ENCODE measurements around the gene LAPTM4A. TPM values are rescaled to one million over a fixed set of nuclear protein-coding genes. Genes with fewer than 3 reads are reported as not detected.
"Not testable (repeated sequence)": the region's sequence is repeated elsewhere in the genome, so short reads cannot be mapped to it uniquely, and the experiment has no call there.

Gene LAPTM4A
- total RNA-seq, 1 experiment from 2014 or later, result 129 TPM

DNA sequence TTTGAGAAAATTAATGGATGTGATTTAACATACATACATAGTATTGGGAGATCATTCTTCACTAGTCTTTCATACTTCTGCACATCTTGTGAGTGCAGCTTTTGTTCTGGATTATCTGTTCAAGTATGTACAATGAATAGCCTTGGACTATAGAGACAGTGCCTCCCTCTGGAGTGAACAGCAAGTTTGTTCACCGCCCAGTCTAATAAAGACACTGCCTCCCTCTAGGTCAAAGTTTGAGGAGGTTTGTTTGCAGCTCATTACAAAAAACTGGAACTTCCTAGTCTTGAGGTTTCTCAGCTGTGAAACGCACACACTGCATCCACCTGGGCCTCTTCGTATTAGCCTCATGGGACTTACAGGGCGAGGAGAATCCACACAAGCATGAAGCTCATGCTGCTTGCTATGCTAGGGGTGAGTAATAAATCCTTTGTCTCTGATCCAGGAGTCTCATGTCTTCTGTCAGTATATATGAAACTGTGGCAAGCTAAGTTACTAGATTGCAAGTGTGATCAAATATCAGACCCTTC, 26.0 kb upstream of the LAPTM4A start:
- no peak overlapping the region for H3K4me3 Mint-ChIP-seq (ENCODE audit: low read depth, unreplicated experiment)
- no TSS peak for BruUV-seq (replicated peaks)
- no peaks in the 10 kb centered on the region for H3K36me3 Mint-ChIP-seq (ENCODE audit: insufficient read depth, unreplicated experiment)
- DNase-seq, result no peak
- no peak overlapping the region for H3K27ac Mint-ChIP-seq (ENCODE audit: unreplicated experiment)
- intact Hi-C loops (cut with micrococcal nuclease; ENCODE audit: unreplicated experiment), result no loop called here
- no peaks in the 10 kb centered on the region for H3K9me3 Mint-ChIP-seq (ENCODE audit: low read depth, unreplicated experiment)
- CTCF ChIA-PET, result interaction anchor here (1.1 kb wide), 1 partner anchor 18 kb away, joined by 3 read pairs; no protein-coding TSS in a partner anchor
- no peaks in the 10 kb centered on the region for H3K27me3 Mint-ChIP-seq (ENCODE audit: unreplicated experiment)
- peaks cover under 1% of the 10 kb centered on the region for H3K4me1 Mint-ChIP-seq (ENCODE audit: low read depth, unreplicated experiment)
- TF ChIP-seq, protein P1, sequence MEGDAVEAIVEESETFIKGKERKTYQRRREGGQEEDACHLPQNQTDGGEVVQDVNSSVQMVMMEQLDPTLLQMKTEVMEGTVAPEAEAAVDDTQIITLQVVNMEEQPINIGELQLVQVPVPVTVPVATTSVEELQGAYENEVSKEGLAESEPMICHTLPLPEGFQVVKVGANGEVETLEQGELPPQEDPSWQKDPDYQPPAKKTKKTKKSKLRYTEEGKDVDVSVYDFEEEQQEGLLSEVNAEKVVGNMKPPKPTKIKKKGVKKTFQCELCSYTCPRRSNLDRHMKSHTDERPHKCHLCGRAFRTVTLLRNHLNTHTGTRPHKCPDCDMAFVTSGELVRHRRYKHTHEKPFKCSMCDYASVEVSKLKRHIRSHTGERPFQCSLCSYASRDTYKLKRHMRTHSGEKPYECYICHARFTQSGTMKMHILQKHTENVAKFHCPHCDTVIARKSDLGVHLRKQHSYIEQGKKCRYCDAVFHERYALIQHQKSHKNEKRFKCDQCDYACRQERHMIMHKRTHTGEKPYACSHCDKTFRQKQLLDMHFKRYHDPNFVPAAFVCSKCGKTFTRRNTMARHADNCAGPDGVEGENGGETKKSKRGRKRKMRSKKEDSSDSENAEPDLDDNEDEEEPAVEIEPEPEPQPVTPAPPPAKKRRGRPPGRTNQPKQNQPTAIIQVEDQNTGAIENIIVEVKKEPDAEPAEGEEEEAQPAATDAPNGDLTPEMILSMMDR (IDR thresholded peaks at IDR 0.05; ENCODE audit: unreplicated experiment), result no peak

DNA sequence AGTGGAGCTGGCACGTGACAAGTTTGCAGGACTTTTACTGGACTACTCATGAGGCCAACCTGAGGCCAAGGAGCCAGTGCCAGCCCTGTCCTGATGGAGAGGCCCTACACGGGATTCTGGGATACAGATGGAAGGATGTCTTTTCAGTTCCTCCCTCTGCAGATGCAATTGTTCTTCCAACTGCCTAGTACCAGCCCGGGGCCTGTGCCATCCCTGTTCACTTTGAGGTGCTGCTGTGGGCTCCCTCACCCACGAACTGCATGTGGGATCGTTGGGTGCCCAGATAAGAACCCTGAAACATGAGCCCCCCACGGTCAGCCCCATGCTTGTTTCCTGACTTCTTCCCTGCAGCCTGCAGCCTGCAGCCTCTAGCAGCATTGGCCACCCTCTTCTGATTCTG, 25.3 kb upstream of the LAPTM4A start:
- TF ChIP-seq, protein P1 (IDR thresholded peaks at IDR 0.05; ENCODE audit: unreplicated experiment), result no peak
- H3K27me3 Mint-ChIP-seq (ENCODE audit: unreplicated experiment), result no peaks in the 10 kb centered on the region
- CTCF ChIA-PET, result no interaction called here
- intact Hi-C loops (cut with micrococcal nuclease; ENCODE audit: unreplicated experiment), result no loop called here
- peaks cover 8% of the 10 kb centered on the region for H3K4me1 Mint-ChIP-seq (ENCODE audit: low read depth, unreplicated experiment)
- BruUV-seq (replicated peaks), result no TSS peak
- no peak overlapping the region for H3K4me3 Mint-ChIP-seq (ENCODE audit: low read depth, unreplicated experiment)
- DNase-seq, result no peak
- no peaks in the 10 kb centered on the region for H3K9me3 Mint-ChIP-seq (ENCODE audit: low read depth, unreplicated experiment)
- no peaks in the 10 kb centered on the region for H3K36me3 Mint-ChIP-seq (ENCODE audit: insufficient read depth, unreplicated experiment)
- no peak overlapping the region for H3K27ac Mint-ChIP-seq (ENCODE audit: unreplicated experiment)

DNA sequence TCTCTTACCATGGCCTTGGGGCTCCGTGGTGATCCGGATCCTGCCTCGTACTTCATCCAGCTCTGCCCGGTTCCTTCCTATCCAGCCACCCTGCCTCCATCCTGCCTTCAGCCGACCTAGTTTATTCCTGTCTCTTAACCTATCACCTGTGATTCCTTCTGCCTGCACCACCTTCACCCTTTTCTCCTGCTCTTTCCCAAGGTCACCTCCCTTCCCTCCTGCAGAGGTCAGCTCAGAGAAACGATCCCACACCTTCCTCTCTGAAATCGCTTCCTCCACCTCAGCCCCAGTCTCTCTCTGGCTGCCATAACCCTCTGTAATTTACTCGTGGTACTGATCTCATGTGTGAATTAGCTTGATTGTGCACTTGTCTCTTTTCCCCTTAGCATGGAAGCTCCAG, 23.5 kb upstream of the LAPTM4A start:
- H3K27ac Mint-ChIP-seq (ENCODE audit: unreplicated experiment), result no peak overlapping the region
- no TSS peak for BruUV-seq (replicated peaks)
- H3K9me3 Mint-ChIP-seq (ENCODE audit: low read depth, unreplicated experiment), result no peaks in the 10 kb centered on the region
- H3K27me3 Mint-ChIP-seq (ENCODE audit: unreplicated experiment), result no peaks in the 10 kb centered on the region
- TF ChIP-seq, protein P1 (IDR thresholded peaks at IDR 0.05; ENCODE audit: unreplicated experiment), result no peak
- CTCF ChIA-PET, result no interaction called here
- peaks cover 9% of the 10 kb centered on the region for H3K4me1 Mint-ChIP-seq (ENCODE audit: low read depth, unreplicated experiment)
- no peak for DNase-seq
- no peaks in the 10 kb centered on the region for H3K36me3 Mint-ChIP-seq (ENCODE audit: insufficient read depth, unreplicated experiment)
- intact Hi-C loops (cut with micrococcal nuclease; ENCODE audit: unreplicated experiment), result no loop called here
- no peak overlapping the region for H3K4me3 Mint-ChIP-seq (ENCODE audit: low read depth, unreplicated experiment)

DNA sequence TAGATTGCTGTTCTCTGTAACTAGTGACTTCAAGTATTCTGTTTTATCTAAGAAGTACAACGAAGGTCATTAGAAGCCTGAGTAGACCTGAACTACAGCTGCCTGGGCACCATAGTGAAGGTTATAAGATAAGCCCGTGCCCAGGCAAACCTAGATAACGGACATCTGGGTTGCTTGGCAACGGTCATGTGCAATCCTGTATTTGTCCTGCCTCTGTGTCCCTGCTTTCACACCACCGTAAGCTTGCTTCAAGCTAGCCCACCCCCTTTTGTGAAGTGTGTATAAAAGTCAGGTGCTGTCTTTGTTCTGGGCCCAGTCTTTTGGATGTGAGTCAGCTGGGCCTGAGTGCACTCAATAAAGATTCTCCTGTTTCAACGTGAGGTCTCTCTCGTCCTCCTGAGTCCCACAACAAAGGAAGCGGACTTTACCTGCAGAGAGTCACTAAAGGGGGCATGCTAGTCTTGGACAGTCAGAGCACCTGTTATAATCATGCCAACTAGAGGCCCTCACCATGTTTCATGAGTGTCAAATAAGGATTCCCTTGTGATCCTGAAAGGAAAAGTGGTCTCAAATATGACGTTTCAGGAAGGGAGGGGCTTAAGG, 22.7 kb upstream of the LAPTM4A start:
- H3K27me3 Mint-ChIP-seq (ENCODE audit: unreplicated experiment); BruUV-seq (replicated peaks); H3K27ac Mint-ChIP-seq (ENCODE audit: unreplicated experiment); H3K9me3 Mint-ChIP-seq (ENCODE audit: low read depth, unreplicated experiment); intact Hi-C loops (cut with micrococcal nuclease; ENCODE audit: unreplicated experiment); CTCF ChIA-PET; DNase-seq; H3K36me3 Mint-ChIP-seq (ENCODE audit: insufficient read depth, unreplicated experiment); H3K4me3 Mint-ChIP-seq (ENCODE audit: low read depth, unreplicated experiment); H3K4me1 Mint-ChIP-seq (ENCODE audit: low read depth, unreplicated experiment): not testable (repeated sequence)

DNA sequence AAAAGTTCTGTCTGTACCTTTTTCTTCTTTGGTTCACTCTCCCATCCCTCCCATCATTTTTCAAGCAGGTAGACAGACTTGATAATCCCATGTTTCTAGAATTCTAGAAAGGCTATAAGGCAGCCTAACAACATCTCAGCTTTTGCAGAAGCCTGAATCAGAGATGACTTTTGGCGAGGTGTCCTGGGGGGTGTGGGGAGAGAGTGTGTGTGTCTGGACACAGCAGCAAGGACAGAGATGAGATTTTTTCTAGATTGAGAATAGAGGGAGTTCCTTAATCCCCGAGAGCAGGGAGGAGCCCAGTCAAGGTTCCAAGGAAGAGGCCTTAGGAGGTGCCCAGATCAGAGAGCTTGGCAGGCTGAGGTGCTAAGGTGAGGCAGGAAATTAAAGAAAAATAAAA, 22.0 kb upstream of the LAPTM4A start:
- TF ChIP-seq, protein P1 (IDR thresholded peaks at IDR 0.05; ENCODE audit: unreplicated experiment), result no peak
- BruUV-seq (replicated peaks), result no TSS peak
- H3K4me1 Mint-ChIP-seq (ENCODE audit: low read depth, unreplicated experiment), result peaks cover 10% of the 10 kb centered on the region
- CTCF ChIA-PET, result no interaction called here
- no peaks in the 10 kb centered on the region for H3K36me3 Mint-ChIP-seq (ENCODE audit: insufficient read depth, unreplicated experiment)
- no peak for DNase-seq
- no peaks in the 10 kb centered on the region for H3K27me3 Mint-ChIP-seq (ENCODE audit: unreplicated experiment)
- H3K27ac Mint-ChIP-seq (ENCODE audit: unreplicated experiment), result no peak overlapping the region
- H3K9me3 Mint-ChIP-seq (ENCODE audit: low read depth, unreplicated experiment), result no peaks in the 10 kb centered on the region
- intact Hi-C loops (cut with micrococcal nuclease; ENCODE audit: unreplicated experiment), result no loop called here
- H3K4me3 Mint-ChIP-seq (ENCODE audit: low read depth, unreplicated experiment), result no peak overlapping the region

Measured in Calu3 (cell line).